GM12872 (cell line): ENCODE measurements around the gene CD300LD.

ENCODE experiments used
- TF ChIP-seq, protein P1 (sequence below): IDR thresholded peaks from 3 replicates; pipeline ENCODE4 v1.5.1; 2011; ENCODE audit warnings: low read depth, mild to moderate bottlenecking, low read length, moderate library complexity; ENCODE audit not compliant: insufficient read depth

CD300LD gene

DNA sequence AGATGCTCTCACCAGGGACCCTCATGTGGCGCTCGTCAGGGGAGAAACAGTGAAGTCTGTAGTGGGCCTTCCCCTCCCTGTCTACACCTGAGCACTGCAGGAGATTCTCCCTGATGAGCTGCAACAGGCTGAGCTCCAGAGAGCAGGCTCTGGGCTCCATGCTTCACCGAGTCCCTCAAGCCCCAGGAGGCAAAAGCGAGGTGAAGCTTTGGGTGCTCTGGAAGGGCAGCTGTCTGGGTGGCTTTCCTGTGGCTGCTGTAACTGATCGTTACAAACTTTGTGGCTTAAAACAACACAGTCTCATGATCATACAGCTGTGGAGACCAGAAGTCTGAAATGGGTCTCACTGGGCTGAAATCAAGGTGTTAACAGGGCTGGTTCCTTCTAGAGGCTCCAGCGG lies 12.1 kb upstream of the CD300LD start:
- TF ChIP-seq, protein P1, sequence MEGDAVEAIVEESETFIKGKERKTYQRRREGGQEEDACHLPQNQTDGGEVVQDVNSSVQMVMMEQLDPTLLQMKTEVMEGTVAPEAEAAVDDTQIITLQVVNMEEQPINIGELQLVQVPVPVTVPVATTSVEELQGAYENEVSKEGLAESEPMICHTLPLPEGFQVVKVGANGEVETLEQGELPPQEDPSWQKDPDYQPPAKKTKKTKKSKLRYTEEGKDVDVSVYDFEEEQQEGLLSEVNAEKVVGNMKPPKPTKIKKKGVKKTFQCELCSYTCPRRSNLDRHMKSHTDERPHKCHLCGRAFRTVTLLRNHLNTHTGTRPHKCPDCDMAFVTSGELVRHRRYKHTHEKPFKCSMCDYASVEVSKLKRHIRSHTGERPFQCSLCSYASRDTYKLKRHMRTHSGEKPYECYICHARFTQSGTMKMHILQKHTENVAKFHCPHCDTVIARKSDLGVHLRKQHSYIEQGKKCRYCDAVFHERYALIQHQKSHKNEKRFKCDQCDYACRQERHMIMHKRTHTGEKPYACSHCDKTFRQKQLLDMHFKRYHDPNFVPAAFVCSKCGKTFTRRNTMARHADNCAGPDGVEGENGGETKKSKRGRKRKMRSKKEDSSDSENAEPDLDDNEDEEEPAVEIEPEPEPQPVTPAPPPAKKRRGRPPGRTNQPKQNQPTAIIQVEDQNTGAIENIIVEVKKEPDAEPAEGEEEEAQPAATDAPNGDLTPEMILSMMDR = no peak

DNA sequence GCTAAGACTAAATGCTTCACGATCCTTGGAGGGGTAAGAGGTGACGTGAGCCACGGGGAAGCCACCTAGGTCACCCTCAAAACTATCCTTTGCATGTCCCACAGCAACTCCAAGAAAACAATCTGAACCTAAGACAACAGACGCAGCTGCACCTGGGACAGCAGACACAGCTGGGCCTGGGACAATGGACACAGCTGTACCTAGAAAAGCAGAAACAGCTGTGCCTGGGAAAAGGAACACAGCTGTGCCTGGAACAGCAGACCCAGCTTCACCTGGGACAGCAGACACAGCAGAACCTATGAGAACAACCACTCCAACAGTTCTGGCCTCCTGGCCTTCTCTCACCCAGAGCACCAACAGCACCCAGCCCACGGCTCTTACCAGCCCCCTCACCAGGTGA lies 11.7 kb upstream of the CD300LD start:
- TF ChIP-seq, protein P1 = no peak

DNA sequence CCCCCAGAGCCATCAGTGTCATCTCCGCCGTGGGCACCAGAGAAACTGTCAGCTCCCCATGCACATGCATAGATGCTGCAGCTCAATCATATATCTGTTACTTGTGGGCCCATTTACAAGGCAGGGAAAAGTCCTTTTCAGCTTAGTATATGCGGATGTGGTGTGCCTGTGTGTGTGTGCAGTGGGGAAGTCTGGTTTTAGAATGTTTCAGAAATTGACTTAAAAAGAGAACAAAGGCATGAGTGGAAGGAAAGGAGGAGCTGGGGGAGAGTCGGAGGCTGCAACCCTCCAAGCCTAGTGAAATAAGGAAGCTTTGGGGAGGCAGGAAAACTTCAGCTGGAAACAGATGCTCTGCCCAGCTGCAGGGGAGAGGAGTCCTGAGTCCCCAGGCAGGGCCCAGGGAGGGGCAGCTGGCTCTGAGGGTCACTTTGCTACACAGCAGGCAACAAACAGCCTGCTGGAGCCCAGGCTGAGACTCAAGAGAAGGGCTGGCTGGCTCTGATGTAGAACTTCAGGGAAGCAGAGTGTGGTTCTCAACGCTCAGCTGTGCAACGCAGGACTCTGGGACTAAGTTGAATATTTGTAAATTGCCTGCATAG lies 11.1 kb upstream of the CD300LD start:
- TF ChIP-seq, protein P1 = no peak

DNA sequence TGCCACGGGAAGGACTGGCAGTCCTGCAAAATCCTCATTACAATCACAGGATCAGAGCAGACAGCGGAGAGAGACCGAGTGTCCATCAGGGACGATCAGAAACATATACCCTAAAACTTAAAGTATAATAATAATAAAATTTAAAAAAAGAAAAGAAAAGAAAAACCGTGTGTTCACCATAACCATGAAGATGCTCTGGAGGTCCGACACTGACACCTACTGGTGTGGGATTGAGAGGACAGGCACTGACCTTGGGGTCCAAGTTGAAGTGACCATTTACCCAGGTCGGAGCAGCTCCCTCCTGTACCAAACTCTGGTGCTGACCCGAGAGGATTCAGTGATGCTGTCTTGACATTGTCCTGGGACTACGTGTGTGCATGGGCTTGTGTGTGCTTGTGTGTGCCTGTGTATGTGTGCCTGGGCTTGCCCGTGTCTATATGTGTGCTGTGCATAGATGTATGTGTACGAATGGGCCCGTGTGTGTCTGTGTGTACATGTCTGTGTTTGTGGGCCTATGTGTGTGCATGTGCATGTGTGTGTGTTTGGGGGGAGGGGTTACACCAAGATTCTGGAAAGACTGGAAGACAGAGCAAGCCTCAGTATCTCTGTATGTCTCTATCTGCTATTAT lies 10.0 kb upstream of the CD300LD start:
- TF ChIP-seq, protein P1 = peak; percentile 78

DNA sequence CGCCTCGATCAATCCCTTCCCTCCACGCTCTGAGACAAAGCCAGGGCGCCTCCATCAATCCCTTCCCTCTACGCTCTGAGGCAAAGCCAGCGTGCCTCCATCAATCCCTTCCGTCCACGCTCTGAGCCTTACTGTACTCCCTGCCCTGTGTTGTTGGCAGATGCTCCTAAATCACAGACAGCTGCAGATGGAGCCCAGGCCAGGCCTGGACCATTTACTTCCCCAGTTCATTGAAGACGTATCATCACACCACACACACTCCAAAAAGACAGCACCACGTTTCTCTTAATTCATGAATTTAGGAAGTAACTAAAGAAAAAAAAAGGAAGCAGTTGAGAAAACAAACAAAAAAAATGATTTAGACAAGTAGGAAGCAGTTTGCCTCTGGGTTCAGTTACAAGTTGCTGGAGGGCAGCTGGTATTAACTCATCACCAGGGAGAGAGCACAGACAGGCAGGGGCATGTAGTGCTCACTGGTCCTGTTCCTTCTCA lies 7.4 kb upstream of the CD300LD start:
- TF ChIP-seq, protein P1 = no peak

DNA sequence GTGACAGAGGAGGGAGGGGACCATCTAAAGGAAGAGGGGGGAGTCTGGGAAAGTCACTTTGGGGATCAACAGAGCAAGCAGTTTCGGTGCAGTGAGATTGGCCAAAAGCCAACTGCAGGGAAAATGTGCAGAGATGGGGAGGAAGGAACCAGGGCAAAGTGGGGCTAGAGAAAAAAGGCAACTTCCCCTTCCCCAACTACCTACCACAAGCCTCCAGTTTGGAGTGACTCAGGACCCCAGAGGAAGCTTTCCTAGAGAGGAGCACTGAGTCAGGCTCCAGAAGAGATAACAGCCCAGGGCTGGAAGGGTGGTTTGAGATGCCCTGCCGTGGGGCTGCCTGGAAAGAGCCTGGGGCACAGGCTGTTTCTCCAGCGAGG lies 6.9 kb upstream of the CD300LD start:
- TF ChIP-seq, protein P1 = no peak

DNA sequence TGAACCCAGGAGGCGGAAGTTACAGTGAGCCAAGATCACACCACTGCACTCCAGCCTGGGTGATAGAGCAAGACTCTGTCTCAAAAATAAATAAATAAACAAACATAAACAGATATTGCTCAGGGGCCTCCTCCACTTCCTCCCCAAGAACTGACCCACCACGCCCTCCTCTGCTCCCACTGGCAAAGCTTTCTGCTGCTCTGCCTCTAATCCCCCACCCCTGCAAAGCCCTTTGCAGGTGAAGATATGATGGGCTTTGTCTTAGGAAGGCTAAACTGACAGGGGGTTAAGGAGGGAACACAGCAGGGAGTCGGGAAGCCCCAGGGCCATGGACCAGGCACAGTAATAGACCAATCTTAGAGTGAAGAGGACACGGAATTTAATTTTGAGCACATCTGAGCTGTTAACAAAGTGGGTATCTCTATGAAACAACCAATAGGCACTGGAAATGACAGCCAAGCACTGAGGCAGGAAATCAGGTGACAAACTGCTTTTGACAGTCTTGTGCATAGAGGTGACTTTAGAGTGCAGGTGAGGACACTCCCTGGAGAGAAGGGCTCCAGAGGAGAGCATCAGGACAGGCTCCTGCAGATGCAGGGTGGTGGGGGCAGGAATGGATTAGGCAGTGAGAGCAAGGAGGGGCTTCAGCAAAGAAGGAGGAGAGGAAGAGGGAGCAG lies 6.4 kb upstream of the CD300LD start:
- TF ChIP-seq, protein P1 = no peak
